Measurements from ENCODE around the gene FAM240A. TPM values are rescaled to one million over a fixed set of nuclear protein-coding genes. Genes with fewer than 3 reads are reported as not detected.

The FAM240A gene
- total RNA-seq, 1 donor from 2014 or later, result not detected

DNA sequence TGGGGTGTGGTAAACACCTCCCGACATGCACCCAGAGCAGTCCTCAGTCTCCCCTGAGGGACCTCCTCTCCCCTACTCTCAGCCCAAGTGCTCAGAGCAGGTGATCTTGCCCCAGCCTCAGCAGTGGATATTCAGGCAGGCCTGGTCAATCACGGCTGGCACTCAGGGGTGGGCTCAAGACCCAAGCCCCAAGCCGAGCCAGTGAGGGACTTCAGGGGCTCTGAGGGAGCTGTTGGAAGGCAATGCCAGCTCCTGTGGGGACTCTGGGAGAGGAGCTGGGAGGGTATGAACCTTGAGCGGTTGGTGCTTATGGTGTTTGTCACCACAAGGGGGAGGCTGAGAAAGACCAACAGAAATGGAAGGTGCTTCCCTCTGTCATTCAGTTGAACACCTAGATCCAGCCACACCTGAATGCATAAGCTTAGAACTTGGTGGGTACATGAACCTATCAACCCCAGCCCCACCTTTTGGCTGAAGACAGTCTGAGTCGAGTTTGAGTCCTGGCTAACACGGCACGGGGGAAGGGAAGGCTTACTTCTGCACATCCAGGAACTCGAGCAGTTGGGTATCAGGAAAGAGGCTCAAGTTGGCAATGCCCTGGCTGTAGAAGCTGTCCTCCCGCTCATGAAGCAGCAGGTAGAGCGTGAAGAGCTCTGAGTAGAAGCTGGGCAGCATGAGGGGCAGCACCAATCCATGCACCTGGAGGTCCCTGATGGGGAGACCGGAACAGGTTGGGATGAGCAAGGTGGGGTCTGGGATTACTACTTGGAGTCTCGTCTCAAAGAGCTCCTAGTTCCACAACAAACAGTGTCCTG lies 61.9 kb downstream of the FAM240A start:
- no peak for DNase-seq (ENCODE audit: low read depth, low spot score)

GRCh38 chr3:46675426-46675825 lies 63.1 kb downstream of the FAM240A start:
- no peak for DNase-seq (ENCODE audit: low read depth, low spot score)

Other genes starting within 250 kb of the FAM240A start
- gene CCR5, start 241.6 kb upstream of the FAM240A start, total RNA-seq, result not detected in 2 replicates
- gene CCRL2, start 205.3 kb upstream of the FAM240A start, total RNA-seq, result 5.0 and 6.4 TPM in 2 replicates
- 0.28 TPM in 1 of 2 replicates, not detected in the other for gene LTF, start 147.6 kb upstream of the FAM240A start, total RNA-seq
- gene RTP3, start 114.5 kb upstream of the FAM240A start, total RNA-seq, result 0.07 TPM in 1 of 2 replicates, not detected in the other
- gene LRRC2, start 46.2 kb upstream of the FAM240A start, total RNA-seq, result 0.07 and 0.85 TPM in 2 replicates
- 5.7 and 6.2 TPM in 2 replicates for gene ALS2CL, start 81.2 kb downstream of the FAM240A start, total RNA-seq
- 0.18 and 0.46 TPM in 2 replicates for gene TMIE, start 88.9 kb downstream of the FAM240A start, total RNA-seq
- not detected in 2 replicates for gene PRSS50, start 105.3 kb downstream of the FAM240A start, total RNA-seq

Measured in pulmonary artery endothelial cell (primary cell).